ENCODE measurements around the gene NDUFB7.
A peak's percentile ranks its signal among the peaks of the same experiment; 100 is the strongest.
"Not testable (repeated sequence)": the region's sequence is repeated elsewhere in the genome, so short reads cannot be mapped to it uniquely, and the experiment has no call there.

NDUFB7 gene

DNA sequence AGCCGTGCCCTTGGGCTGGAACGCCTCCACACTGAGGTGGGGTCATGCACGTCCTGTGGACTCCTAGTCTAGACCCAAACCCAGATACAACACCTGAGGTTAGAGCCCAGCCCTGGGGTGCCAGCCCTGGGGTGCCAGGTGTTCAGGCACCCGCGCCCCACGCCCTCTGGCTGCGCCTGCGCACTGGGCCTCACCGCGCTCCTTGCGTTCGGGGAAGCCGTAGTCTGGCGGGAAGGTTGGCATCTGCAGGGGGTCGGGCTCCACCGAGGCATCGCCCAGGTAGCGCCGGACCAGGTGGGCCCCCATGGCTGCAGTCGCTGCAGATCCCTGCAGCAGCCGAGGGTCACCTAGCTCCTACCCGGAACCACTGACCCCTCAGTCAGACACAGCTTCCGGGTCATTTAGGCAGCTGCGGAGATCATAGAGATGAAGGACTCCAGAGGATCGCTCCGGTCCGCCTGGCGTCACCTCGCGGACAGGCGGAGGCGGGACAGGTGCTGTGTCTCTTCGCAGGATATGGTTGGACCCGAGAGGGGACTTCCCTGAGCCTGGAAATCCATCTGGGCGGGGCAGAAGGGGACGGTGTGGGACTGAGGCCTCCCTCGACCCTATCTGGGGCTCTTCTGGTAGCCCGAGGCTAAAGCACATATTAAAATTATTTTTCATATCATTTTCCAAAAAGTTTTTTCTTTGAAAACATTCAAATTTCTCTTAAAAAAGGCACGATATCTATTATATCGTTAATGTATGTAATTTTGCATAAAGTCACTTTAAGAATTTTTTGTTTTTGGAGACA is at the start of gene NDUFB7:
Gene NDUFB7, minus strand, starts transcription at position 372 of the 796 bp plus-strand sequence. Its CDS starts 66 bp downstream, at position 306.
- DNase-seq = peak; percentile 69

DNA sequence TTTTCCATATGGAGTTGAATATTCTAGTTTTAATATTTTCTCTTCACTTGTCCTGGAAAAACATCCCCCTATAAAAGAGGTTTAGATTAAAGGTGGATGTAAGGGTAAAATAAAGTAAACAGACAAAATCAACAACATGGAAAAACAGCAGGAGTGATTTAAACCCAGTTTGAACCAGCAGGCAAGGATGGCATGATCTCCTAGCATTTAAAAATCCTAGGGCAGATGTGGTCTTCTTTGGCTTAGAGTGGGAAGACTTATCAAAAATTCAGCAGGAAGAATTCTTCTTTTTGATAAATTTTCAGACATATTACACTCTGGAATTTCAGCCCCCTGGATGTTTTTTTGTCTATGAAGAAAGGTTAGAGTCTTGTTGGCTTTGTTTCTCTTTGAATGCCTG is 47.5 kb upstream of the NDUFB7 start:
- no peak for DNase-seq

GRCh38 chr19:14616407-14616806 is 44.5 kb upstream of the NDUFB7 start:
- no peak for DNase-seq

DNA sequence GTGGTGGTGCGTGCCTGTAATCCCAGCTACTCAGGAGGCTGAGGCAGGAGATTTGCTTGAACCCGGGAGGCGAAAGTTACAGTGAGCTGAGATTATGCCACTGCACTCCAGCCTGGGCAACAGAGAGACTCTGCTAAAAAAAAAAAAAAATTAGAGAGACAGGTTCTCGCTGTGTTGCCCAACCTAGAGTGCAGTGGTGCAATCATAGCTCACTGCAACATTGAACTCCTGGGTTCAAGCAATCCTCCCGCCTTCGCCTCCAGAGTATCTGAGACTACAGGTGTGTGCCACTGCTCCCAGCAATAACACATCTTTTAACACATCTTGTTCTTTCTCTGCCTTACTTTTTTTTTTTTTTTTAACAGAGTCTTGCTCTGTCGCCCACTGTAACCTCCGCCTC is 43.8 kb upstream of the NDUFB7 start:
- no peak for DNase-seq

- DNase-seq = no peak
These were observed 42.2 kb upstream of the NDUFB7 start for GRCh38 chr19:14614099-14614412.

- DNase-seq = not testable (repeated sequence)
These were observed 41.7 kb upstream of the NDUFB7 start for GRCh38 chr19:14613399-14614098.

- no peak for DNase-seq
These were observed 40.8 kb upstream of the NDUFB7 start for GRCh38 chr19:14612657-14613056.

DNA sequence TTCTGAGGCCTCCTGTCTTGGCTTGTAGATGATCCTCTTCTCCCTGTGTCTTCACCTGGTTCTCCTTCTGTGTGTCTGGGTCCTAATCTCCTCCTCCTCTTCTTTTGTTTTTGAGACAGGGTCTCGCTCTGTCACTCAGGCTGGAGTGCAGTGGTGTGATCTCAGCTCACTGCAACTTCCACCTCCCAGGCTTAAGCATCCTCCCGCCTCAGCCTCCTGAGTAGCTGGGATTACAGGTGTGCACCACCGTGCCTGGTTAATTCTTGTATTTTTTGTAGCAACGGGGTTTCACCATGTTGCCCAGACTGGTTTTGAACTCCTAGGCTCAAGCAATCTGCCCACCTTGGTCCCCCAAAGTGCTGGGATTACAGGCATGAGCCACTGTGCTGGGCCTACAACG is 40.4 kb upstream of the NDUFB7 start:
- DNase-seq = not testable (repeated sequence)

GRCh38 chr19:14611051-14611450 is 39.2 kb upstream of the NDUFB7 start:
- DNase-seq = no peak

DNA sequence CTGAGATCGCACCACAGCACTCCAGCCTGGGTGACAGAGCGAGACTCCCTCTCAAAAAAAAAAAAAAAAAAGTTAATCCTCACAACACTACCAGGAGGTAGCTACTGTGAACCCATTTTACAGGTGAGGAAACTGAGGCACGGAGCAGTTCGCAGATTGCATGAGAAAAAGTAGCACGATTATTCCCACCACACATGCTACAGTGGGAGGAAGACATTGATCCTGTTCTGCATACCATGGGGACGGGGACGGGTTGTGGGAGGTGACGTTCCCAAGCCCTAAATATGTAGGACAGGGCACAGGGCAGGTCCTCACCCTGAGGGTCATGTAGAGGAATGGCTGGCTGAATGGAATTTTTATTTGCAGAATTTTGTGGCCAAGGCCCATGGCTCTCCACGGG is 34.8 kb upstream of the NDUFB7 start:
- DNase-seq = no peak

- DNase-seq = no peak
These were observed 32.1 kb upstream of the NDUFB7 start for GRCh38 chr19:14603990-14604387.

DNA sequence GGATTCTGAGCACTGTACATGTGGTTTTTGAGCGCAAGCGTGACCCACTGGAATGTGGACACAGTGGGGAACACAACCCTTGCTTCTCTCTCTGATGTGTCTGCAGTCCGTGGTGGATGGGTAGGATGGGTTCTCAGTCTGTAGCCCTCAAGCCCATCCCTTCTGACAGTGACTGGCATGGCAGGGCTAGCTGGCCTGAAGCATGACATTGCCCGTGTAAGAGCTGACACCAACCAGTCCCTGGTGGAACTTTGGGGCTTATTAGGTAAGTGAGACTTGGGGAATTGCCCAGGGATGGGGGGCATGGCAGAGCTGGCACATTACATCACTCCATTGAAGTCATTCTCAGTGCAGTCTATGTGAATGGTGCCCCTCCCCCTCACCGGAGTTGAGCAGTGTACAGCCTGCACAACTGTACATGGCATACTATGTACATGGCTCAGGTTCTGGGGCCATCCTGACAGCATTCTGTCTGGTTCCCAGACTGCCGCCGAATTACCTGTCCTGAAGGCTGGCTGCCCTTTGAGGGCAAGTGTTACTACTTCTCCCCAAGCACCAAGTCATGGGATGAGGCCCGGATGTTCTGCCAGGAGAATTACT is 27.8 kb upstream of the NDUFB7 start:
- no peak for DNase-seq

DNA sequence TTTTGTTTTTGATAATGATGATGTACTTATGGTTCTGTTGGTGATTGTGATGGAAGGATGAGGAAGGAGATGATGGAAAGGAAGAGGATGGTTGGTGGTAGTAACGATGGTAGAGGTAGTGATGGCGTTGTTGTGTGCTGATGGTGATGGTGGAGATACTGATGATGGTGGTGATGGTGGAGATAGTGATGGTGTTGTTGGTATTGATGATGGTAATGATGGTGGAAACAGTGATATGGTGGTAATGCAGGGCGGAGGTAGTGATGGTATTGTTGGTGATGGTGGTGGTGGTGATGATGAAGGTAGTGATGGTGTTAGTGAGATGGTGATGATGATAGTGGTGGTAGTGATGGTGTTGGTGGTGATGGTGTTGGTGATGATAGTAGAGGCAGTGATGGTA is 23.7 kb upstream of the NDUFB7 start:
- DNase-seq = no peak

DNA sequence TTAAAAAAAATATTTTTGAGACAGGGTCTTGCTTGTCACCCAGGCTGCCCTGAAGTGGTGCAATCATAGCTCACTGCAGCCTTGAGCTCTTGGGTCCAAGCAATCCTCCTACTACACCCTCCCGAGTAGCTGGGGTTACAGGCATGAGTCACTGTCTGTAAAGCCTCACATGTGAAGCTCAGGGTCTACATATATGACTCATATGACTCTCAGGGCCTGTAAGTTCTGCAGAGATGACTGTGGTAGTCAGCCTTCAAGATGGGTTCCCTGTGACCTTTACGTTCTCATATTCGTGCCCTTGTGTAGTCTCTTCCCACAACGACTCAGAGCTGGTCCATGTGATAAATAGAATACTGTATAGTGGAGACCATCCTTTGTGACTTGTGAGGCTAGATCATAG is 17.6 kb upstream of the NDUFB7 start:
- not testable (repeated sequence) for DNase-seq

- DNase-seq = not testable (repeated sequence)
These were observed 13.3 kb upstream of the NDUFB7 start for GRCh38 chr19:14585187-14585586.

DNA sequence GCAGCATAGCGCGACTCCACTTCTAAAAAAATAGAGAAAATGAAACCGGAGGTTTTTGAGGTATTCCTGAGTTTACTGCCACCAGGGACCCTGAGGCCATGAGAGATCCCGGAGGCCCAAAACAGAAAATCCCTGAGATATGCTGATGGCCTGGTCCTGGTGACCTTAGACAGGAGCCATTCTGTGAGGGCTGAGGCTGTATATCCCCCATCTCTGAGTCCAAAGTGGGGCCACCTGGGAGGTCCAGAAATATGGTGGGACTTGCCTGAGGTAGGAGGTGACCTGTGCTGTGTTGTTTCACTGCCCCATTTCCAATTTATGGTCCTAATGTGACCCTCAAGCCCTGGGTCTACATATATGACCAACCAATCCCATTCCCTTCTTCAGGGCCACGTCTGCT is 12.5 kb upstream of the NDUFB7 start:
- DNase-seq = not testable (repeated sequence)

GRCh38 chr19:14582894-14583340 is 11.1 kb upstream of the NDUFB7 start, which contains the start of gene CLEC17A:
Gene CLEC17A, plus strand, starts transcription at chr19:14583084. Its CDS starts 77 bp downstream, at chr19:14583161.
- no peak for DNase-seq

- no peak for DNase-seq
These were observed 8.9 kb upstream of the NDUFB7 start for GRCh38 chr19:14580623-14581237.

DNA sequence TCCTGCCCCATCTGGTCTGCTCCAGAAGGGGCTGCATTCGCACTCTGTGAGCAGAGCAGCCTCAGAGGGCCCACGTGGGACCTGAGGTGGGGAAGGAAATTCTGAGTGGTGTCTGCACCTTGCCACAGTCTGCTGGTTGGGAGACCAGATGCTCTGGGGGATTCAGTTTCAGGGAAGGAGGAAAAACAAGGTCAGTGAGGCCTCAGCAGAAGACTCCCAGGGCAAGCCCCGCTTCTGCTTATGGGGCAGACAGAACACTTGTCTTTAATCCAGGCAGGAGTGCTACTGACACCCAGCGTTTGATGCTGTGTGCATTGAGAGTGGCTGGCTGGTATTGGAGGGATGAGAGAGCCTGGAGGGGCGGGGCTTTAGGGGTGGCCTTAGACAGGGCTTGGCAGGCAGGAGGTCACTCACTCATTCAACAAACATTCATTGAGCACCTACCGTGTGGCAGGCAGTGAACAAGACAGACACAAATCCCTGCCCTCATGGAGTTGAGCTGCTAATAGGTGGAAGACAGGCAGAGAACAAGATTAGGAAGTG is 6.1 kb upstream of the NDUFB7 start:
- DNase-seq = no peak

- DNase-seq = no peak
These were observed 5.4 kb upstream of the NDUFB7 start for GRCh38 chr19:14577264-14577663.

DNA sequence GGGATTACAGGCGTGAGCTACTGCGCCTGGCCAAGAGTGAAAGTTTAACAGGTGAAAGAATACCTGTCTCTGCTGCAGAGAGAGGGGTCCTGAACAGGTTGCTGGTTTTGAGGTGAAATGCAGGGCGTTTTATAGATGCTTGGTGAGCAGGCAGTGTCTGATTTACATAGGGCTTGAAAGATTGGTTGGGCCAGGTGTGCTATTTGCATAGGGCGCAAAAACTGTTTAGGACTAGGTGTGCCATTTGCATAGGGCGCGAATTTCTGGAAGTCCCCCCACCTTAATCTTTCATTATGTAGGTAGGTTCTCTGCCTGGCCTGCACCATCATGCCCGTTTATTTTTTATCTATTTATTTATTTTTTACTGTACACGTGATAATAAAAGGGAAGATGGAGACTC is 4.5 kb upstream of the NDUFB7 start:
- no peak for DNase-seq

DNA sequence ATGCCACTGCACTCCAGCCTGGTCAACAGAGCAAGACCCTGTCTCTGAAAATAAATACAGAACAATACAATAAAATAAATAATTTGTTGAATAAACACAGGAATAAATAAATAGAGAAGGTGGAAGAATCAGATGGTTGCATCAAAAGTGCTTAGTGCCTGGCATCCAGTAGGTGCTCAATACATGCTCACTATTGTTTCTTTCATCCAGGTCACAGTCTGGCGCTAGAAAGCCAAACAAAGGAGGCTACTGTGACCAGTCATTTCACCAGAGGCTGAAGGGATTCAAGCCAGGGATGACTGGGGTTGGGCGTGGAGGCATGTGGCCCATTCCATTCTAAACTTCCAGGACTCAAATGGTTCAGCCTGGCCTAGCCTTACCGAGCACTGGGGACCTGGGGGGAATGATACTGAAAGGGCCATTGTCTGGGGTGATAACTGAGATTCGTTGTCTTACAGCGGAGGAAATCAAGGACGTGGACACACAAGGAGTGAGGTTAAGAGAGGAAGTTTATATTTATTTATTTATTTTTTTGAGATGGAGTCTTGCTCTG is 3.6 kb upstream of the NDUFB7 start:
- DNase-seq = no peak

All from NCI-H748 treated with DMSO at 0.1 percent for 48 hours (cell line).